ENCODE data around the gene FSTL1. TPM values are rescaled to one million over a fixed set of nuclear protein-coding genes. Genes with fewer than 3 reads are reported as not detected.

Gene FSTL1
- polyA plus RNA-seq, 1 of the 3 experiments (the other 2 are of a cell fraction), result 329 TPM

- TF ChIP-seq RXRA (IDR thresholded peaks at IDR 0.05; ENCODE audit: borderline replicate concordance, low read depth) (peak; percentile 40; the same call in 1 of the 2 replicates), MAX (IDR thresholded peaks at IDR 0.05; ENCODE audit: low read depth) (0 out of 2 replicates have a peak, but pooled peaks have one; percentile 29), IRF3 (IDR thresholded peaks at IDR 0.05; ENCODE audit: low read depth, low read length) (no peak), CTCF (IDR thresholded peaks at IDR 0.05) (no peak), FOXJ3 (CRISPR knock-in tag; IDR thresholded peaks at IDR 0.05) (no peak), TCF12 (IDR thresholded peaks at IDR 0.05) (peak; percentile 67), EZH2phosphoT487 (IDR thresholded peaks at IDR 0.05; ENCODE audit: borderline replicate concordance, low read depth) (no peak), FOXM1 (IDR thresholded peaks at IDR 0.05; ENCODE audit: low read depth) (no peak)
- TF ChIP-seq, protein P1, sequence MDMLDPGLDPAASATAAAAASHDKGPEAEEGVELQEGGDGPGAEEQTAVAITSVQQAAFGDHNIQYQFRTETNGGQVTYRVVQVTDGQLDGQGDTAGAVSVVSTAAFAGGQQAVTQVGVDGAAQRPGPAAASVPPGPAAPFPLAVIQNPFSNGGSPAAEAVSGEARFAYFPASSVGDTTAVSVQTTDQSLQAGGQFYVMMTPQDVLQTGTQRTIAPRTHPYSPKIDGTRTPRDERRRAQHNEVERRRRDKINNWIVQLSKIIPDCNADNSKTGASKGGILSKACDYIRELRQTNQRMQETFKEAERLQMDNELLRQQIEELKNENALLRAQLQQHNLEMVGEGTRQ (IDR thresholded peaks at IDR 0.05; ENCODE audit: borderline replicate concordance, low read depth, low read length), result no peak
These were observed 15.2 kb downstream of the FSTL1 start (continued) for GRCh38 chr3:120435621-120436020.

- CTCF ChIA-PET, result interaction anchor here (3.1 kb wide), 1 partner anchor 125 kb away, joined by 13 read pairs; no protein-coding TSS in a partner anchor
- TF ChIP-seq, protein P1 (IDR thresholded peaks at IDR 0.05; ENCODE audit: borderline replicate concordance, low read depth, low read length), result no peak
- TF ChIP-seq FOXJ3 (CRISPR knock-in tag; IDR thresholded peaks at IDR 0.05), result no peak
- no peak for TF ChIP-seq EP300 (IDR thresholded peaks at IDR 0.05; ENCODE audit: borderline replicate concordance in 1 of 2, low read depth in 1 of 2, low read length in 1 of 2)
- TF ChIP-seq NRF1 (IDR thresholded peaks at IDR 0.05; ENCODE audit: low read depth, low read length), result no peak
- no peak for TF ChIP-seq MEF2A (IDR thresholded peaks at IDR 0.05; ENCODE audit: borderline replicate concordance, low read depth)
- no peak for TF ChIP-seq IRF3 (IDR thresholded peaks at IDR 0.05; ENCODE audit: low read depth, low read length)
- no peak for TF ChIP-seq CHD2 (IDR thresholded peaks at IDR 0.05; ENCODE audit: low read length, partially characterized antibody)
- TF ChIP-seq, protein P2, sequence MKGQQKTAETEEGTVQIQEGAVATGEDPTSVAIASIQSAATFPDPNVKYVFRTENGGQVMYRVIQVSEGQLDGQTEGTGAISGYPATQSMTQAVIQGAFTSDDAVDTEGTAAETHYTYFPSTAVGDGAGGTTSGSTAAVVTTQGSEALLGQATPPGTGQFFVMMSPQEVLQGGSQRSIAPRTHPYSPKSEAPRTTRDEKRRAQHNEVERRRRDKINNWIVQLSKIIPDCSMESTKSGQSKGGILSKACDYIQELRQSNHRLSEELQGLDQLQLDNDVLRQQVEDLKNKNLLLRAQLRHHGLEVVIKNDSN (IDR thresholded peaks at IDR 0.05; ENCODE audit: borderline replicate concordance, low read depth), result no peak
- TF ChIP-seq RFX5 (IDR thresholded peaks at IDR 0.05; ENCODE audit: low read length), result no peak
- no peak for TF ChIP-seq SMC3 (IDR thresholded peaks at IDR 0.05; ENCODE audit: low read depth, low read length)
- TF ChIP-seq CTCF (IDR thresholded peaks at IDR 0.05), result no peak
- no peak for TF ChIP-seq MAX (IDR thresholded peaks at IDR 0.05; ENCODE audit: low read depth)
- TF ChIP-seq ELF1 (IDR thresholded peaks at IDR 0.05), result no peak
- no peak for TF ChIP-seq EZH2phosphoT487 (IDR thresholded peaks at IDR 0.05; ENCODE audit: borderline replicate concordance, low read depth)
- no peak for TF ChIP-seq RAD21 (IDR thresholded peaks at IDR 0.05; ENCODE audit: low read length)
These were observed 17.0 kb downstream of the FSTL1 start for GRCh38 chr3:120433662-120434331.

More at GRCh38 chr3:120433662-120434331, 17.0 kb downstream of the FSTL1 start:
- Histone ChIP-seq H3K79me2 (ENCODE audit: insufficient read depth) (peaks cover 100% of the 10 kb centered on the region), H3K27ac (ENCODE audit: low read depth in 2 of 2, low read length in 1 of 2) (peak overlapping the region; percentile 8 to 96; a peak in 3 of 4 replicates), H4K20me1 (ENCODE audit: insufficient read depth) (peaks cover 14% of the 10 kb centered on the region), H3K4me1 (ENCODE audit: control insufficient read depth in 1 of 2, insufficient read depth in 2 of 2, low read depth in 1 of 2, low read length in 1 of 2) (peaks cover 12 to 78% of the 10 kb centered on the region in 2 experiments), H2AFZ (ENCODE audit: low read depth) (no peak overlapping the region), H3K9me3 (no peaks in the 10 kb centered on the region), H3K27me3 (ENCODE audit: insufficient read depth) (no peaks in the 10 kb centered on the region), H3K36me3 (replicated peaks in 1 of 2; ENCODE audit: control insufficient read depth in 1 of 2, insufficient read depth in 2 of 2, low read length in 1 of 2) (peaks cover 23 to 43% of the 10 kb centered on the region in 2 experiments), H3K9ac (no peak overlapping the region), H3F3A (replicated peaks; ENCODE audit: insufficient read depth) (peaks cover 61% of the 10 kb centered on the region), H3K4me2 (no peak overlapping the region), H3K4me3 (ENCODE audit: low read depth in 2 of 2, low read length in 1 of 2) (no peak overlapping the region), H3K9me2 (no peaks in the 10 kb centered on the region)
- DNase-seq, result no peak
- POLR2A ChIA-PET, result no interaction called here
- WGBS (ENCODE audit: low lambda C conversion rate), result 100% methylated on average over 4 of the region's 4 CpGs

Data from SK-N-SH (cell line).